ENCODE results near the gene CCM2L. TPM values are rescaled to one million over a fixed set of nuclear protein-coding genes. Genes with fewer than 3 reads are reported as not detected.
"Not testable (repeated sequence)": the region's sequence is repeated elsewhere in the genome, so short reads cannot be mapped to it uniquely, and the experiment has no call there.

The CCM2L gene
- polyA plus RNA-seq, 1 experiment = not detected

- DNase-seq (ENCODE audit: low read depth) = no peak
- no peak for TF ChIP-seq CTCF (IDR thresholded peaks at IDR 0.05; ENCODE audit: insufficient read depth, low read depth, low read length)
- ChIA-PET POLR2A (no interaction called here), CTCF (interaction anchor here (0.6 to 9.9 kb wide), 10 partner anchors 13 to 210 kb away, joined by 3 to 167 read pairs (median 12); partner anchors contain the start of gene MYLK2)
- peaks cover 29% of the 10 kb centered on the region for H3K27me3 ChIP-seq (ENCODE audit: control insufficient read depth, insufficient read depth, low read length)
- H3K36me3 ChIP-seq (ENCODE audit: control insufficient read depth, insufficient read depth, low read length) = no peaks in the 10 kb centered on the region
- H3K4me3 ChIP-seq (ENCODE audit: low read depth, low read length) = no peak overlapping the region
Observed at GRCh38 chr20:32028647-32029372, 18.6 kb downstream of the CCM2L start.

DNA sequence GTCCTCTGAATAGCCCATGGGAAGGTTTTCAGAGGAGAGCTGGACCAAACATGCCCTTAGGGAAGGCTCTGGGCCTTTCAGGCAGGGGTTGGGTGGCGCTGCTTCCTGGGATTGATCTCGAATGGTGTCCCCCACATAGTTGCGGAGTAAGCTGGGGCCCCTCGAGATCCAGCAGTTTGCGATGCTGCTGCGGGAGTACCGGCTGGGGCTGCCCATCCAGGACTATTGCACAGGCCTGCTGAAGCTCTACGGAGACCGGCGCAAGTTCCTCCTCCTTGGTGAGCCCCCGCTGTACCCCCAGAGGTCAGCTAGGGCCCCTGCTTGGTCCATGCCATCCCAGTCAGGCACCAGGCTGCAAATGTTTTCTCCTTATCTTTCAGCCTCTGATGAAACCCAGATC is 19.3 kb downstream of the CCM2L start:
- Histone ChIP-seq H3K27me3 (ENCODE audit: control insufficient read depth, insufficient read depth, low read length) (peaks cover 33% of the 10 kb centered on the region), H3K4me3 (ENCODE audit: low read depth, low read length) (no peak overlapping the region), H3K36me3 (ENCODE audit: control insufficient read depth, insufficient read depth, low read length) (no peaks in the 10 kb centered on the region)
- no peak for TF ChIP-seq CTCF (IDR thresholded peaks at IDR 0.05; ENCODE audit: insufficient read depth, low read depth, low read length)
- CTCF ChIA-PET = interaction anchor here (0.6 to 9.9 kb wide), 14 partner anchors 8 to 211 kb away, joined by 3 to 167 read pairs (median 18); partner anchors contain the start of genes FOXS1 and MYLK2
- POLR2A ChIA-PET = no interaction called here
- DNase-seq (ENCODE audit: low read depth) = no peak

DNA sequence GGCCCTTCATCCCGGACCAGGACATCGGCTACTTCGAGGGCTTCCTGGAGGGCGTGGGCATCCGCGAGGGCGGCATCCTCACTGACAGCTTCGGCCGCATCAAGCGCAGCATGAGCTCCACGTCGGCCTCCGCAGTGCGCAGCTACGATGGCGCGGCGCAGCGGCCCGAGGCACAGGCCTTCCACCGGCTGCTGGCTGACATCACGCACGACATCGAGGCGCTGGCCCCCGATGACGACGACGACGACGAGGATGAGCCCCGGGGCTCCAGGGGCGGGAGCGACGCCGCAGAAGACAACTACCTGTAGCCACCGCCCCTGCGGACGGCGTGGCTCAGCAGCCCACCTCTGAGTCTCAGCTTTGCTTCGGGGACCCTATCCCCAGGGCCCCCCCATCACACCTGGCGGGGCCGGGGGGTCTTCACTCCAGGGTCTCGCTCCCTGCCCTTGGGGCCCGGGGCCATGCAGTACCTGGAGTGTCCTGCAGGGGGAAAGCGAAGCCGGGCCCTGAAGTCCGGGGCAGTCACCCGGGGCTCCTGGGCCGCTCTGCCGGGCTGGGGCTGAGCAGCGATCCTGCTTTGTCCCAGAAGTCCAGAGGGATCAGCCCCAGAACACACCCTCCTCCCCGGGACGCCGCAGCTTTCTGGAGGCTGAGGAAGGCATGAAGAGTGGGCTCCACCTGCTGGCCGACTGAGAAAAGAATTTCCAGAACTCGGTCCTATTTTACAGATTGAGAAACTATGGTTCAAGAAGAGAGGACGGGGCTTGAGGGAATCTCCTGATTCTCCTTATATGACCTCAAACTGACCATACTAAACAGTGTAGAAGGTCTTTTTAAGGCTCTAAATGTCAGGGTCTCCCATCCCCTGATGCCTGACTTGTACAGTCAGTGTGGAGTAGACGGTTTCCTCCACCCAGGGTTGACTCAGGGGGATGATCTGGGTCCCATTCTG is 21.0 kb downstream of the CCM2L start:
- DNase-seq (ENCODE audit: low read depth) = peak; percentile 38
- POLR2A ChIA-PET = no interaction called here
- TF ChIP-seq CTCF (IDR thresholded peaks at IDR 0.05; ENCODE audit: insufficient read depth, low read depth, low read length) = peak; percentile 87
- Histone ChIP-seq H3K27me3 (ENCODE audit: control insufficient read depth, insufficient read depth, low read length) (peaks cover 37% of the 10 kb centered on the region), H3K36me3 (ENCODE audit: control insufficient read depth, insufficient read depth, low read length) (no peaks in the 10 kb centered on the region), H3K4me3 (ENCODE audit: low read depth, low read length) (peak overlapping the region; percentile 19)
- CTCF ChIA-PET = interaction anchor here (0.6 to 9.9 kb wide), 55 partner anchors 10 to 419 kb away, joined by 3 to 167 read pairs (median 5); partner anchors contain the start of genes FOXS1, MYLK2, PDRG1 and TM9SF4

GRCh38 chr20:32033316-32033715 is 23.1 kb downstream of the CCM2L start:
- DNase-seq (ENCODE audit: low read depth) = no peak

GRCh38 chr20:32033721-32034120 is 23.5 kb downstream of the CCM2L start:
- H3K27me3 ChIP-seq (ENCODE audit: control insufficient read depth, insufficient read depth, low read length) = peaks cover 32% of the 10 kb centered on the region
- POLR2A ChIA-PET; H3K36me3 ChIP-seq (ENCODE audit: control insufficient read depth, insufficient read depth, low read length); DNase-seq (ENCODE audit: low read depth); H3K4me3 ChIP-seq (ENCODE audit: low read depth, low read length): not testable (repeated sequence)
- CTCF ChIA-PET = interaction anchor here (0.6 to 9.9 kb wide), 6 partner anchors 20 to 296 kb away, joined by 3 to 167 read pairs (median 46); no protein-coding TSS in a partner anchor

More at GRCh38 chr20:32033316-32033715, 23.1 kb downstream of the CCM2L start:
- Histone ChIP-seq H3K27me3 (ENCODE audit: control insufficient read depth, insufficient read depth, low read length) (peaks cover 34% of the 10 kb centered on the region), H3K4me3 (ENCODE audit: low read depth, low read length) (no peak overlapping the region), H3K36me3 (ENCODE audit: control insufficient read depth, insufficient read depth, low read length) (no peaks in the 10 kb centered on the region)
- ChIA-PET POLR2A (no interaction called here), CTCF (interaction anchor here (1.4 to 9.9 kb wide), 5 partner anchors 9 to 209 kb away, joined by 3 to 167 read pairs (median 83); no protein-coding TSS in a partner anchor)
- no peak for TF ChIP-seq CTCF (IDR thresholded peaks at IDR 0.05; ENCODE audit: insufficient read depth, low read depth, low read length)
